ENCODE measurements around the gene MED23. TPM values are rescaled to one million over a fixed set of nuclear protein-coding genes. Genes with fewer than 3 reads are reported as not detected.

Gene MED23
- total and polyA plus RNA-seq, 2 experiments from 2014 or later, result 8.6 to 23.6 TPM

DNA sequence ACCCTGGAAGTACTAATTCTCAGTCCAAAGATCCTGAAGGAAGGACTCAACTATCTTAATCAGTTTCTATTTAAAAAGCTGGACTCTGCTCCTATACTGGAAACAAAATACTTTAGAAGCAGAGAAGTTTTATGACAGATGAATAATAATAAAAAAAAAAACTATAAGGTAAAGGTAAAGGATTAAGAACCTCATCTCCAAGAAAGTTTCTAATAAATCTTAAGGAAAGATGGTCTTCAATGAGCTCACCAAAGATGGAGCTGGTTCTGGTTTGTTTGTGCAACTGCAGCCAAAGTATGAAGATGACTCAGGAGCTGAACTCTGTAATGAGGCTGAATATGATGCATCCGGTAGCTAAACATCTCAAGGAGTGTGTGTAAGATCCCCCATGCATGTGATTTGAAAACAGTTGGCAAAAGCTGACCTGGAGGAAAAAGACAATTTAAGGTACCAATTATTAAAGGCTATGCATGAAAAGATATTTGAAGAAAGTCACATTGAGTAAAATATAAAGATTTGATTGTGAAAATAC is 25.2 kb downstream of the MED23 start:
- H3K4me2 ChIP-seq, result no peak overlapping the region
- Mint-ChIP-seq H3K4me3 (no peak overlapping the region), H3K27me3 (ENCODE audit: insufficient read depth, low read depth, poor library complexity) (peaks cover 4% of the 10 kb centered on the region), H3K36me3 (ENCODE audit: low read depth) (peaks cover 28% of the 10 kb centered on the region; the same call in 2 of the 3 replicates), H3K27ac (no peak overlapping the region), H3K4me1 (no peaks in the 10 kb centered on the region), H3K9me3 (no peaks in the 10 kb centered on the region)
- H3F3A ChIP-seq (replicated peaks; ENCODE audit: low read depth), result no peaks in the 10 kb centered on the region
- H3K27me3 ChIP-seq (ENCODE audit: insufficient read depth), result no peaks in the 10 kb centered on the region
- H3K4me1 ChIP-seq (ENCODE audit: insufficient read depth), result no peaks in the 10 kb centered on the region
- no peak for TF ChIP-seq JUNB (IDR thresholded peaks at IDR 0.05; ENCODE audit: unreplicated experiment)
- TF ChIP-seq EZH2 (IDR thresholded peaks at IDR 0.05; ENCODE audit: low read depth, unreplicated experiment), result no peak
- TF ChIP-seq CREB1 (CRISPR knock-in tag; IDR thresholded peaks at IDR 0.05; ENCODE audit: low read depth), result no peak
- TF ChIP-seq CTCF (conservative IDR thresholded peaks at IDR 0.05; ENCODE audit: low read depth in 2 of 2), result no peak
- TF ChIP-seq, protein P1, sequence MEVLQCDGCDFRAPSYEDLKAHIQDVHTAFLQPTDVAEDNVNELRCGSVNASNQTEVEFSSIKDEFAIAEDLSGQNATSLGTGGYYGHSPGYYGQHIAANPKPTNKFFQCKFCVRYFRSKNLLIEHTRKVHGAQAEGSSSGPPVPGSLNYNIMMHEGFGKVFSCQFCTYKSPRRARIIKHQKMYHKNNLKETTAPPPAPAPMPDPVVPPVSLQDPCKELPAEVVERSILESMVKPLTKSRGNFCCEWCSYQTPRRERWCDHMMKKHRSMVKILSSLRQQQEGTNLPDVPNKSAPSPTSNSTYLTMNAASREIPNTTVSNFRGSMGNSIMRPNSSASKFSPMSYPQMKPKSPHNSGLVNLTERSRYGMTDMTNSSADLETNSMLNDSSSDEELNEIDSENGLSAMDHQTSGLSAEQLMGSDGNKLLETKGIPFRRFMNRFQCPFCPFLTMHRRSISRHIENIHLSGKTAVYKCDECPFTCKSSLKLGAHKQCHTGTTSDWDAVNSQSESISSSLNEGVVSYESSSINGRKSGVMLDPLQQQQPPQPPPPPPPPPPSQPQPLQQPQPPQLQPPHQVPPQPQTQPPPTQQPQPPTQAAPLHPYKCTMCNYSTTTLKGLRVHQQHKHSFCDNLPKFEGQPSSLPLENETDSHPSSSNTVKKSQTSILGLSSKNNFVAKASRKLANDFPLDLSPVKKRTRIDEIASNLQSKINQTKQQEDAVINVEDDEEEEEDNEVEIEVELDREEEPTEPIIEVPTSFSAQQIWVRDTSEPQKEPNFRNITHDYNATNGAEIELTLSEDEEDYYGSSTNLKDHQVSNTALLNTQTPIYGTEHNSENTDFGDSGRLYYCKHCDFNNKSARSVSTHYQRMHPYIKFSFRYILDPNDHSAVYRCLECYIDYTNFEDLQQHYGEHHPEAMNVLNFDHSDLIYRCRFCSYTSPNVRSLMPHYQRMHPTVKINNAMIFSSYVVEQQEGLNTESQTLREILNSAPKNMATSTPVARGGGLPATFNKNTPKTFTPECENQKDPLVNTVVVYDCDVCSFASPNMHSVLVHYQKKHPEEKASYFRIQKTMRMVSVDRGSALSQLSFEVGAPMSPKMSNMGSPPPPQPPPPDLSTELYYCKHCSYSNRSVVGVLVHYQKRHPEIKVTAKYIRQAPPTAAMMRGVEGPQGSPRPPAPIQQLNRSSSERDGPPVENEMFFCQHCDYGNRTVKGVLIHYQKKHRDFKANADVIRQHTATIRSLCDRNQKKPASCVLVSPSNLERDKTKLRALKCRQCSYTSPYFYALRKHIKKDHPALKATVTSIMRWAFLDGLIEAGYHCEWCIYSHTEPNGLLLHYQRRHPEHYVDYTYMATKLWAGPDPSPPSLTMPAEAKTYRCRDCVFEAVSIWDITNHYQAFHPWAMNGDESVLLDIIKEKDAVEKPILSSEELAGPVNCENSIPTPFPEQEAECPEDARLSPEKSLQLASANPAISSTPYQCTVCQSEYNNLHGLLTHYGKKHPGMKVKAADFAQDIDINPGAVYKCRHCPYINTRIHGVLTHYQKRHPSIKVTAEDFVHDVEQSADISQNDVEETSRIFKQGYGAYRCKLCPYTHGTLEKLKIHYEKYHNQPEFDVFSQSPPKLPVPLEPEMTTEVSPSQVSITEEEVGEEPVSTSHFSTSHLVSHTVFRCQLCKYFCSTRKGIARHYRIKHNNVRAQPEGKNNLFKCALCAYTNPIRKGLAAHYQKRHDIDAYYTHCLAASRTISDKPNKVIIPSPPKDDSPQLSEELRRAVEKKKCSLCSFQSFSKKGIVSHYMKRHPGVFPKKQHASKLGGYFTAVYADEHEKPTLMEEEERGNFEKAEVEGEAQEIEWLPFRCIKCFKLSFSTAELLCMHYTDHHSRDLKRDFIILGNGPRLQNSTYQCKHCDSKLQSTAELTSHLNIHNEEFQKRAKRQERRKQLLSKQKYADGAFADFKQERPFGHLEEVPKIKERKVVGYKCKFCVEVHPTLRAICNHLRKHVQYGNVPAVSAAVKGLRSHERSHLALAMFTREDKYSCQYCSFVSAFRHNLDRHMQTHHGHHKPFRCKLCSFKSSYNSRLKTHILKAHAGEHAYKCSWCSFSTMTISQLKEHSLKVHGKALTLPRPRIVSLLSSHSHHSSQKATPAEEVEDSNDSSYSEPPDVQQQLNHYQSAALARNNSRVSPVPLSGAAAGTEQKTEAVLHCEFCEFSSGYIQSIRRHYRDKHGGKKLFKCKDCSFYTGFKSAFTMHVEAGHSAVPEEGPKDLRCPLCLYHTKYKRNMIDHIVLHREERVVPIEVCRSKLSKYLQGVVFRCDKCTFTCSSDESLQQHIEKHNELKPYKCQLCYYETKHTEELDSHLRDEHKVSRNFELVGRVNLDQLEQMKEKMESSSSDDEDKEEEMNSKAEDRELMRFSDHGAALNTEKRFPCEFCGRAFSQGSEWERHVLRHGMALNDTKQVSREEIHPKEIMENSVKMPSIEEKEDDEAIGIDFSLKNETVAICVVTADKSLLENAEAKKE (CRISPR knock-in tag; IDR thresholded peaks at IDR 0.05), result no peak
- no peak overlapping the region for H3K4me3 ChIP-seq
- no peaks in the 10 kb centered on the region for H3K9me2 ChIP-seq (ENCODE audit: insufficient read depth)
- DNase-seq (ENCODE audit: low spot score), result no peak
- no peaks in the 10 kb centered on the region for H3K79me2 ChIP-seq (replicated peaks; ENCODE audit: insufficient read depth)
- peaks cover 14% of the 10 kb centered on the region; the same call in 1 of the 2 replicates for H3K36me3 ChIP-seq (ENCODE audit: insufficient read depth)
- ATAC-seq, result no peak
- H3K27ac ChIP-seq (ENCODE audit: low read depth), result no peak overlapping the region
- H4K20me1 ChIP-seq (replicated peaks; ENCODE audit: insufficient read depth), result no peaks in the 10 kb centered on the region
- H2AFZ ChIP-seq, result no peak overlapping the region
